ENCODE measurements around the gene COG3.
A peak's percentile ranks its signal among the peaks of the same experiment; 100 is the strongest.

The COG3 gene

GRCh38 chr13:45510672-45511071 is 45.9 kb downstream of the COG3 start:
- in situ Hi-C loops (cut with MboI; ENCODE audit: low pct_unique_long_range_greater_than_20kb, low sequenced_read_pairs, unreplicated experiment), result loop anchor here (25.0 kb wide), 1 partner anchor 202 kb away; the partner anchor contains the start of gene CBY2
- no peak for DNase-seq (ENCODE audit: low spot score)
- TF ChIP-seq CTCF (IDR thresholded peaks at IDR 0.05; ENCODE audit: extremely low read depth, insufficient read depth, missing control alignments), result no peak

GRCh38 chr13:45511310-45512097 is 46.8 kb downstream of the COG3 start:
- peak; percentile 65 for DNase-seq (ENCODE audit: low spot score)
- TF ChIP-seq CTCF (IDR thresholded peaks at IDR 0.05; ENCODE audit: extremely low read depth, insufficient read depth, missing control alignments), result peak; percentile 68
- in situ Hi-C loops (cut with MboI; ENCODE audit: low pct_unique_long_range_greater_than_20kb, low sequenced_read_pairs, unreplicated experiment), result loop anchor here (25.0 kb wide), 1 partner anchor 201 kb away; the partner anchor contains the start of gene CBY2

GRCh38 chr13:45512098-45512496 is 47.4 kb downstream of the COG3 start:
- DNase-seq (ENCODE audit: low spot score), result no peak
- TF ChIP-seq CTCF (IDR thresholded peaks at IDR 0.05; ENCODE audit: extremely low read depth, insufficient read depth, missing control alignments), result no peak
- in situ Hi-C loops (cut with MboI; ENCODE audit: low pct_unique_long_range_greater_than_20kb, low sequenced_read_pairs, unreplicated experiment), result loop anchor here (25.0 kb wide), 1 partner anchor 200 kb away; the partner anchor contains the start of gene CBY2

- DNase-seq (ENCODE audit: low spot score), result no peak
- no peak for TF ChIP-seq CTCF (IDR thresholded peaks at IDR 0.05; ENCODE audit: extremely low read depth, insufficient read depth, missing control alignments)
- in situ Hi-C loops (cut with MboI; ENCODE audit: low pct_unique_long_range_greater_than_20kb, low sequenced_read_pairs, unreplicated experiment), result loop anchor here (25.0 kb wide), 1 partner anchor 196 kb away; the partner anchor contains the start of gene CBY2
These were observed 52.0 kb downstream of the COG3 start for GRCh38 chr13:45516757-45517156.

- no peak for DNase-seq (ENCODE audit: low spot score)
- no peak for TF ChIP-seq CTCF (IDR thresholded peaks at IDR 0.05; ENCODE audit: extremely low read depth, insufficient read depth, missing control alignments)
- in situ Hi-C loops (cut with MboI; ENCODE audit: low pct_unique_long_range_greater_than_20kb, low sequenced_read_pairs, unreplicated experiment), result loop anchor here (25.0 kb wide), 1 partner anchor 194 kb away; the partner anchor contains the start of gene CBY2
These were observed 53.9 kb downstream of the COG3 start for GRCh38 chr13:45518525-45519245.

- in situ Hi-C loops (cut with MboI; ENCODE audit: low pct_unique_long_range_greater_than_20kb, low sequenced_read_pairs, unreplicated experiment), result loop anchor here (25.0 kb wide), 1 partner anchor 193 kb away; the partner anchor contains the start of gene CBY2
- no peak for TF ChIP-seq CTCF (IDR thresholded peaks at IDR 0.05; ENCODE audit: extremely low read depth, insufficient read depth, missing control alignments)
- no peak for DNase-seq (ENCODE audit: low spot score)
These were observed 54.8 kb downstream of the COG3 start for GRCh38 chr13:45519493-45519892.

Measured in GM13977 (cell line).